GM10847 (cell line): Measurements from ENCODE around the gene MRGPRD.

Experiments
- POLR2A ChIP-seq: IDR thresholded peaks from 2 replicates; pipeline ENCODE4 v1.6.1; 2011; ENCODE audit not compliant: insufficient read length; ENCODE audit errors: extremely low read depth

Gene MRGPRD, protein sequence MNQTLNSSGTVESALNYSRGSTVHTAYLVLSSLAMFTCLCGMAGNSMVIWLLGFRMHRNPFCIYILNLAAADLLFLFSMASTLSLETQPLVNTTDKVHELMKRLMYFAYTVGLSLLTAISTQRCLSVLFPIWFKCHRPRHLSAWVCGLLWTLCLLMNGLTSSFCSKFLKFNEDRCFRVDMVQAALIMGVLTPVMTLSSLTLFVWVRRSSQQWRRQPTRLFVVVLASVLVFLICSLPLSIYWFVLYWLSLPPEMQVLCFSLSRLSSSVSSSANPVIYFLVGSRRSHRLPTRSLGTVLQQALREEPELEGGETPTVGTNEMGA

DNA sequence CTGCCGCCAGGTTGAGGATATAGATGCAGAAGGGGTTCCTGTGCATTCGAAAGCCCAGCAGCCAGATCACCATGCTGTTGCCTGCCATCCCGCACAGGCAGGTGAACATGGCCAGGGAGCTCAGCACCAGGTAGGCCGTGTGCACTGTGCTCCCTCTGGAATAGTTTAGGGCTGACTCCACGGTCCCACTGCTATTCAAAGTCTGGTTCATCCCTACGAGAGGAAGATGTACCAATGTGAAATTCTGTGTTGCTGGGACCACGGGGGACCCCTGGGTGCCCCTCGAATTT lies at the start of gene MRGPRD:
MRGPRD (minus strand) TSS at position 211 of the 290 bp plus-strand sequence; CDS start at position 211, 0 bp downstream.
- no peak for TF ChIP-seq POLR2A

- TF ChIP-seq POLR2A: no peak
Measured at GRCh38 chr11:69030301-69030700, 49.5 kb upstream of the MRGPRD start.

DNA sequence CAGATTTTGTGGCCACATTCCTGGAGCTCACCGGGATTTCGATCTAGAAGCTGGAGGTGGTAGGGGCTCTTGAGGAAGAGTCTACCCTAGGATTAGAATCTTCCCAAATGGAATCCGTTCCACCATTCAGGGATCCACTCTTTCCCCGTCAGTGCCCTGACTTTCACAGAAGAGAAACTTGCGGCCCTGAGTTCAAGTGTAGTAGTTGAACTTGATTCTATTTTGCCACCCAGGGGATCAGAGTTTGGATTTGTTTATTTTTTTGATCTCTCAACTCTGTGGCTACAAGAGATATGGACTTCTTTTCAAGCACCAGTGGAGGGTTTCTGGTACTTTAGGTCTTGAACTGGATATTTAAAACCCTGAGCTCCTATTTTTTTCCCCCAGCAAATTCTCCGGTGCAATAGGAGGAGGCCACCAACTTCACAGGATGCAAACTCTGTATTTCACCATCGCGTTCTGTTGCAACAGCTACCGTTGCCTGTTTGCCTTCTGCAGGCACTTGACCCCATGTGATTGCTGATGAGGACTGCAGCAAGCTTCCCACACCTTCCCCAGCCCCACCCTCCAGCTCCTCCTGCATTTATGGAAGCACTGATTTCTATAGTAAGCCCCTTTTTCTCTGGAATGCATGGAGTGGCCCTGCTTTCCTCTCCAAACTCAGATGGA lies 47.1 kb upstream of the MRGPRD start:
- TF ChIP-seq POLR2A: no peak

DNA sequence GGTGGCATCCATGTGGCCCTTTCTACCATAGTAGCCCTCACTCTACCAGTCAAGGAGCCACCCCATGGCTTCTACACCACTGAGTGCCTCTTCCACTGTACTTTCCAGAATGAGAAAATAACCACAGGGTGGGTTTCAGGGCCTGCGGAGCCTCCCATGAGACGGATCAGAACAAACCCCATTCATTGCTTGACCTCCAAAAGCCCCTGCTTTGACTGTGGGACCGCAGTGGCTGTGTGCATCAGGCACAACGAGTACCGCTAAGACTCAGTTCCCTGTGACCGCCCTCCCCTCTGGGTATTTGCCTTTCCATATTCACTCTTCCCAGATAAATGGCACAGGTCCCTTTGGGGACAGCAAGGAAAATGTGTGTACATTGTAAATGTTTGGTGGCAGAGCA lies 43.7 kb upstream of the MRGPRD start:
- TF ChIP-seq POLR2A: no peak

- no peak for TF ChIP-seq POLR2A
Measured at GRCh38 chr11:69022260-69022659, 41.5 kb upstream of the MRGPRD start.

DNA sequence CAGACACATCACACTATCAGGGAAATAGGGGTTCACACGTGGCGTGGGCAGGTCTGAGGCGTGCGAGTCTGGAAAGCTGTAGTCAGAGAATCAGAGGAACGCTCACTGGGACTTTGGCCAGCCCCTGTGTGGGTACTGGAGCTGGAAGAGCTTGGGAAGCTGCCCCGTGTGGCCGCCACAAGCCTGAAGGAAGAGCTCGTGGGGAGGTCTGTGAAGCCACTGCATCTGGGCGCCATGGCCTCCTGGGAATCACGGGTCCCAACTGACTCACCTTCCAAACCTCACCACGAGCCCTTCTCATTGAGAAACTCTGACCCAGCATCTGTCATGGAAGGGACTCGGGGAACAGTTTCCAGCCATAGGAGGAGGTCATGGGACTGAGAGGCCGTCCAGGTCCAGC lies 38.1 kb upstream of the MRGPRD start:
- TF ChIP-seq POLR2A: no peak

GRCh38 chr11:69017951-69018350 lies 37.2 kb upstream of the MRGPRD start:
- TF ChIP-seq POLR2A: no peak

DNA sequence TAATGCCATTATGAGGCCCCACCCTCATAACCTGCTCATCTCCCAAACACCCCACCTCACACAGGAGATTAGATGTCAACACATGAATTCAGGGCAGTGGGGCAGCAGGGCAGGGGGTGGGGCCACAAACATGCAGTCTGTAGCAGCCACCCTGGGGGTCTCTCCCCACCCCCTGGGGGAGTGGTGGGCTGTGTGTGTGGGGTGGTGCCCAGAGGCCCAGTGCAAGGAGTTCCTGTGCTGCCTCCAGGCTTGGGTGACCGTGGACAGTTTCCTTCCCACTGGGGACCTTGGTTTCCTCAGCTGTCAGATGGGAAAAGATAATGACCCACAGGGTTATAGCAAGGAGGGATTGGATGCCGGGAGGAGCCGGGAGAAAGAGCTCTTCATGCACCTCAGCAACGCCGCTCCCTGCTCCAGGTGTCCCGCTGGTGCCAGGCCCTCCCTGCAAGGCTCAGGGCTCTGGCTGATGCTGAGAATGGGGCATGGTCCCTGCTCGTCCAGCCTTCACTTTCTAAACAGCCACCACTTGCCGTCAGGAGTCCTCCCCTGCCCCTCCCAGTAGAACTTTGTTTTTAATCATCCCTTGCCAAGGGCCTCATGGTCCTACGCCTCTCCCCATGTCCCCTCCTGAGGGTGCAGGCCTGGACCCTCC lies 34.2 kb upstream of the MRGPRD start:
- TF ChIP-seq POLR2A: no peak

DNA sequence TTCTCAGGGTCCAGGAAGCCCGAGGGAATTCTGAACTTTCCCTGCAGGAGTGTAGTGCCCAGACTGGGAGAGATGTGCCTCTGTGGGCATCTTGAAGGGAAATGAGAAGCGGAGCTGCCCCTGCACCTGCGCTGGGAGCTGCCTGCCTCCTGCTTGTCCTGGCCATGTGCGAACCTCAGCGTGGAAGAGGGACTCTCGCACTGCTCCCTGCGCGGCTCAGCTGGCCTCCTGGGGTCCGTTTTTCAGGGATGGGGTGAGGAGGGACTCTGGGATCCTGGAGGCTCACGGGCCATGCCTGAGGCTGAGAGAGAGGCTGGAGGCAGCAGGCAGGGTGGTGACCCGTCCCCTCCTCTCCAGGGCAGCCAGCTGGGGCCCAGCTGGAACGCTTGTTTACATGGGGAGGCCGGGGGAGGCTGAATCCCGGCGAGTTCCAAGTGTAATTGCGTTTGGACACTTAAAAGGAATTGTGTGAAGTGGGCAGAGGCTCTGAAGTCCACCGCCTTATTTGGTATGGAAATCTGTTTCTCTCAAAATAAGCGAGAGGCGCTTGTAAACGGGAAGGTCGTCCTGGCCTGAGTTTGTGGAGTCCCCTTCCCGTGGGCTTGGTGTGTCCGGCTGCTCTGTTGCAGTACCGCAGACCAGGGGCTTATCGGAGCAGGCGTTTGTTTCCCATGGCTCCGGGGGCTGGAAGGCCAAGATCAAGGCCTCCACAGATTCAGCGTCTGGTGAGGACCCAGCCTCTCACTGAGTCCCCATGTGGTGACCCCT lies 33.5 kb upstream of the MRGPRD start:
- TF ChIP-seq POLR2A: no peak

- no peak for TF ChIP-seq POLR2A
Measured at GRCh38 chr11:69013009-69013951, 32.5 kb upstream of the MRGPRD start, which contains the start of gene MRGPRF. TSS of gene MRGPRF (minus strand) at chr11:69013246. CDS start at chr11:69009901, 3,345 bp downstream.

DNA sequence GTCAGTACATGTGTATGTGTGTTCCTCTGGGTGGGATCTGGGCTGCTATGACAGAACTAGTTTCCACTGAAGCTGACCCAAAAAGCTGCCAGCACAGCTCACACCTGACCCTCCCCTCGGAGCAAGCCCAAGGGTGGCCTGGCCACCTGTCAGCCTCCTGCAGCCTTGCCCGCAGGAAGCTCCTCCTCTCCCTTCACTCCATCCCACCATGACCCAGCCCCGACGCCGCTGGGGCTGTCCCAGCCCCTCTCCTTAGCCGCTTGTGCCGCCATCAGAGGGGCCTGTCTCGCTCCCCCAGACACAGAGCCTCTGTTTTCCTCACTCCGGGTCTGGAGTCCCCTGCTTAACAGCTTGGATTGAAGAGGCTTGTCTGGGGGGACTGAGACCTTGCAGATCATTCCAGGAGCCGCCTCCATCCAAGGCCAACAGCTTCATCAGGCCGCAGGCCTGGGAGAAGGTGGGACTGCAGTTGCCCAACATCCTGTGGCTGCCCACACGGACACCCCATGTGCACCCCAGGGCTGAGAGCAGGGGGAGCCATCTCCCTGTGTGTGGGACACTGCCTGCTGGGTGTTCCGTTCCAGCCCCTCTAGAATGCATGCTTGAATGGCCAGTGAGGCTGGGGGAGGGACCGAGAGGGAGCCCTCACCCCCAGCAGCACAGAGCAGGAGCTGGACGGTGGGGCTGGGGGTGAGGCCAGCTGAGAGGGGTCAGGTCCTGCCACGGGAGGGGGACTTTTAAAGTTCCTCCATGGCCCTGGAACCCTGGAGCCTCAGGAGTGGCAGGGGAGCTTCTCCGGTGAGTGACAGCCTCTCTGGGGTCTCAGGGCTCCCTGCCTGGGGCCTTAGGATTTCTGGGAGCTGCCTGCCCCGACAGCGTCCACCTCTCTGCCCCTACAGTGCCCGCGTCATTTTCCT lies 31.6 kb upstream of the MRGPRD start:
- TF ChIP-seq POLR2A: no peak

GRCh38 chr11:69011624-69012091 lies 30.9 kb upstream of the MRGPRD start:
- TF ChIP-seq POLR2A: no peak

GRCh38 chr11:69010964-69011623 lies 30.3 kb upstream of the MRGPRD start:
- no peak for TF ChIP-seq POLR2A
